Activated T-helper 2 cell treated with anti-CD3 and anti-CD28 coated beads, Interferon-gamma antibody, Interleukin-2, Interleukin-4, amounts not matched to agents 10 μg/mL and 5 μg/mL and 100 μg/mL, durations not matched to agents 14 hours and 24 hours and 36 hours (primary cell): Measurements from ENCODE around the gene CDH4. TPM values are rescaled to one million over a fixed set of nuclear protein-coding genes. Genes with fewer than 3 reads are reported as not detected.

ENCODE experiments used
- DNase-seq: peaks from one replicate; pipeline ENCODE4 v3.0.0; 2021; ENCODE audit warnings: low spot score
- H3K27ac Mint-ChIP-seq: one replicate; pipeline ENCODE4 v1.8.0; 2021; ENCODE audit warnings: mixed read lengths
- H3K27me3 Mint-ChIP-seq: one replicate; pipeline ENCODE4 v1.8.0; 2021; ENCODE audit warnings: low read depth, mixed read lengths
- H3K36me3 Mint-ChIP-seq: one replicate; pipeline ENCODE4 v1.8.0; 2021; ENCODE audit warnings: low read depth, mixed read lengths
- H3K4me1 Mint-ChIP-seq: one replicate; pipeline ENCODE4 v1.8.0; 2021; ENCODE audit warnings: low read depth, mixed read lengths
- H3K4me3 Mint-ChIP-seq: one replicate; pipeline ENCODE4 v1.8.0; 2021; ENCODE audit warnings: low read depth, mild to moderate bottlenecking, moderate library complexity, mixed read lengths
- H3K9me3 Mint-ChIP-seq: one replicate; pipeline ENCODE4 v1.8.0; 2021; ENCODE audit warnings: mixed read lengths
- intact Hi-C: fragments of 100-400 bp; cut with micrococcal nuclease; formaldehyde crosslinking; loops from one replicate; pipeline ENCODE4 v1.15.1; 2023
- total RNA-seq: library from RNA; stranded (reverse); gene quantifications from 2 replicates; pipeline ENCODE4 v1.2.3, GENCODE V29; 2022

Gene CDH4
- total RNA-seq, 1 donor from 2014 or later: not detected

GRCh38 chr20:61760731-61761130 lies 508.7 kb downstream of the CDH4 start:
- DNase-seq: no peak
- no peaks in the 10 kb centered on the region for H3K9me3 Mint-ChIP-seq
- no peaks in the 10 kb centered on the region for H3K27me3 Mint-ChIP-seq
- H3K36me3 Mint-ChIP-seq: no peaks in the 10 kb centered on the region
- intact Hi-C loops: no loop called here
- no peak overlapping the region for H3K27ac Mint-ChIP-seq
- no peak overlapping the region for H3K4me3 Mint-ChIP-seq
- no peaks in the 10 kb centered on the region for H3K4me1 Mint-ChIP-seq

- intact Hi-C loops: no loop called here
- Mint-ChIP-seq H3K4me3 (no peak overlapping the region), H3K36me3 (no peaks in the 10 kb centered on the region), H3K9me3 (no peaks in the 10 kb centered on the region), H3K4me1 (no peaks in the 10 kb centered on the region), H3K27ac (no peak overlapping the region), H3K27me3 (no peaks in the 10 kb centered on the region)
- no peak for DNase-seq
Observed at GRCh38 chr20:61761453-61762166, 509.5 kb downstream of the CDH4 start.

- Mint-ChIP-seq H3K27ac (no peak overlapping the region), H3K4me1 (no peaks in the 10 kb centered on the region), H3K36me3 (no peaks in the 10 kb centered on the region), H3K27me3 (no peaks in the 10 kb centered on the region), H3K9me3 (no peaks in the 10 kb centered on the region), H3K4me3 (no peak overlapping the region)
- DNase-seq: no peak
- intact Hi-C loops: no loop called here
Observed at GRCh38 chr20:61762167-61762710, 510.2 kb downstream of the CDH4 start.

GRCh38 chr20:61762886-61763739 lies 511.1 kb downstream of the CDH4 start:
- no peak for DNase-seq
- Mint-ChIP-seq H3K4me1 (no peaks in the 10 kb centered on the region), H3K27me3 (no peaks in the 10 kb centered on the region), H3K4me3 (no peak overlapping the region), H3K36me3 (no peaks in the 10 kb centered on the region), H3K27ac (no peak overlapping the region), H3K9me3 (no peaks in the 10 kb centered on the region)
- intact Hi-C loops: no loop called here

GRCh38 chr20:61763740-61764400 lies 511.8 kb downstream of the CDH4 start:
- Mint-ChIP-seq H3K27ac (no peak overlapping the region), H3K9me3 (no peaks in the 10 kb centered on the region), H3K4me3 (no peak overlapping the region)

GRCh38 chr20:61764471-61765025 lies 512.5 kb downstream of the CDH4 start:
- no peaks in the 10 kb centered on the region for H3K9me3 Mint-ChIP-seq
- H3K36me3 Mint-ChIP-seq: no peaks in the 10 kb centered on the region

More at GRCh38 chr20:61763740-61764400, 511.8 kb downstream of the CDH4 start:
- intact Hi-C loops: no loop called here
- H3K27me3 Mint-ChIP-seq: no peaks in the 10 kb centered on the region
- no peaks in the 10 kb centered on the region for H3K4me1 Mint-ChIP-seq
- no peak for DNase-seq
- H3K36me3 Mint-ChIP-seq: no peaks in the 10 kb centered on the region

GRCh38 chr20:61765081-61765870 lies 513.2 kb downstream of the CDH4 start:
- no peak for DNase-seq
- no peaks in the 10 kb centered on the region for H3K27me3 Mint-ChIP-seq
- H3K4me1 Mint-ChIP-seq: no peaks in the 10 kb centered on the region
- H3K36me3 Mint-ChIP-seq: no peaks in the 10 kb centered on the region
- intact Hi-C loops: no loop called here
- no peaks in the 10 kb centered on the region for H3K9me3 Mint-ChIP-seq
- H3K4me3 Mint-ChIP-seq: no peak overlapping the region
- no peak overlapping the region for H3K27ac Mint-ChIP-seq

More at GRCh38 chr20:61764471-61765025, 512.5 kb downstream of the CDH4 start:
- no peak overlapping the region for H3K27ac Mint-ChIP-seq
- DNase-seq: no peak
- H3K4me3 Mint-ChIP-seq: no peak overlapping the region
- intact Hi-C loops: no loop called here
- H3K4me1 Mint-ChIP-seq: no peaks in the 10 kb centered on the region
- H3K27me3 Mint-ChIP-seq: no peaks in the 10 kb centered on the region

- intact Hi-C loops: no loop called here
- Mint-ChIP-seq H3K36me3 (no peaks in the 10 kb centered on the region), H3K4me1 (no peaks in the 10 kb centered on the region), H3K4me3 (no peak overlapping the region), H3K27ac (no peak overlapping the region), H3K27me3 (no peaks in the 10 kb centered on the region), H3K9me3 (no peaks in the 10 kb centered on the region)
- DNase-seq: no peak
Observed at GRCh38 chr20:61765871-61766654, 514.0 kb downstream of the CDH4 start.

- no peaks in the 10 kb centered on the region for H3K4me1 Mint-ChIP-seq
- H3K9me3 Mint-ChIP-seq: no peaks in the 10 kb centered on the region
- no peaks in the 10 kb centered on the region for H3K36me3 Mint-ChIP-seq
- DNase-seq: no peak
- no peak overlapping the region for H3K27ac Mint-ChIP-seq
- H3K27me3 Mint-ChIP-seq: no peaks in the 10 kb centered on the region
- H3K4me3 Mint-ChIP-seq: no peak overlapping the region
- intact Hi-C loops: no loop called here
Observed at GRCh38 chr20:61766921-61767610, 515.0 kb downstream of the CDH4 start.

GRCh38 chr20:61767761-61768494 lies 515.9 kb downstream of the CDH4 start:
- Mint-ChIP-seq H3K36me3 (no peaks in the 10 kb centered on the region), H3K27me3 (no peaks in the 10 kb centered on the region), H3K4me3 (no peak overlapping the region), H3K27ac (no peak overlapping the region), H3K4me1 (no peaks in the 10 kb centered on the region), H3K9me3 (no peaks in the 10 kb centered on the region)
- no peak for DNase-seq
- intact Hi-C loops: no loop called here
